Spleen (tissue), 11 donors: ENCODE measurements around the gene PRR35. TPM values are rescaled to one million over a fixed set of nuclear protein-coding genes. Genes with fewer than 3 reads are reported as not detected.

Experiments
- DNase-seq: peaks from one replicate; pipeline ENCODE4 v3.0.0-alpha.2; 2020
- H3K27ac ChIP-seq, 8 donors: fragments of 200-600 bp; sonication (generic) in 7 of 8; 1 replicate in 4 of 8; 2 replicates in 4 of 8; pipeline versions ENCODE4 v1.5.0 to v1.8.0; 2016 to 2021; ENCODE audit warnings: inconsistent platforms in 4 of 8, mild to moderate bottlenecking in 4 of 8, moderate library complexity in 1 of 8
- H3K27me3 ChIP-seq, 7 donors: fragments of 200-600 bp; sonication (generic) in 6 of 7; replicated peaks in 1 of 7; 1 replicate in 4 of 7; 2 replicates in 3 of 7; pipeline versions ENCODE4 v1.5.0 to v1.8.0; 2016 to 2021; ENCODE audit warnings: inconsistent platforms in 3 of 7, mild to moderate bottlenecking in 1 of 7
- H3K36me3 ChIP-seq, 6 donors: fragments of 200-600 bp; sonication (generic) in 5 of 6; 1 replicate in 4 of 6; 2 replicates in 2 of 6; pipeline versions ENCODE4 v1.5.0 to v1.8.0; 2016 to 2021; ENCODE audit warnings: inconsistent platforms in 2 of 6
- H3K4me1 ChIP-seq, 6 donors: fragments of 200-600 bp; sonication (generic) in 5 of 6; 1 replicate in 3 of 6; 2 replicates in 3 of 6; pipeline versions ENCODE4 v1.5.0 to v1.8.0; 2016 to 2021; ENCODE audit warnings: inconsistent platforms in 3 of 6
- H3K4me3 ChIP-seq, 8 donors: fragments of 200-600 bp; sonication (generic) in 7 of 8; 1 replicate in 4 of 8; 2 replicates in 4 of 8; pipeline versions ENCODE4 v1.5.0 to v1.8.0; 2016 to 2021; ENCODE audit warnings: inconsistent platforms in 4 of 8, mild to moderate bottlenecking in 4 of 8, moderate library complexity in 2 of 8
- H3K9me3 ChIP-seq, 8 donors: fragments of 200-600 bp; sonication (generic) in 7 of 8; 1 replicate in 4 of 8; 2 replicates in 4 of 8; pipeline versions ENCODE4 v1.5.0 to v1.8.0; 2016 to 2021; ENCODE audit warnings: inconsistent platforms in 4 of 8
- CTCF ChIP-seq, 11 experiments: fragments of 200-600 bp in 7 of 11; fragments of 450-650 bp in 4 of 11; sonication (generic) in 4 of 11; IDR thresholded peaks in 8 of 11; conservative IDR thresholded peaks in 3 of 11; 1 replicate in 7 of 11; 2 replicates in 4 of 11; pipeline versions ENCODE4 v1.4.0 to v1.8.0; 2016 to 2021; ENCODE audit warnings: antibody characterized with exemption in 11 of 11, inconsistent platforms in 4 of 11, mild to moderate bottlenecking in 1 of 11
- POLR2A ChIP-seq, 3 donors: fragments of 450-650 bp; IDR thresholded peaks; one replicate each; pipeline ENCODE4 v1.5.1; 2017; ENCODE audit warnings: antibody characterized with exemption in 3 of 3, mild to moderate bottlenecking in 1 of 3
- POLR2AphosphoS5 ChIP-seq, 3 donors: sonication (generic); formaldehyde crosslinking; IDR thresholded peaks; one replicate each; pipeline ENCODE4 v1.5.1; 2017; ENCODE audit warnings: antibody characterized with exemption in 3 of 3
- WGBS, 5 donors: extraction: QIAGEN DNeasy Blood & Tissue Kit in 3 of 5; methylation state at CpG; one replicate each; pipeline versions ENCODE4 v1.1.5 to v1.1.7; 2013 to 2018; 5-methylcytosine and 5-hydroxymethylcytosine counted together
- intact Hi-C: fragments of 100-400 bp; cut with DNase I; formaldehyde crosslinking; loops from one replicate; pipeline ENCODE4 v1.15.0; 2023; ENCODE audit warnings: low total_unique reads
- polyA plus RNA-seq, 3 donors: library from polyadenylated mRNA; stranded (reverse); fragments of 200-250 nt; gene quantifications; one replicate each; pipeline ENCODE4 v1.2.1, GENCODE V29; 2013
- total RNA-seq, 7 donors: library from RNA; depleted of rRNA in 3 of 7; stranded (reverse); fragments of >200 nt in 3 of 7; fragmentation: NEBNext Ultra II Directional in 4 of 7; extraction: Animal tissue kit (Norgen Biotek cat#: 25700) in 4 of 7; gene quantifications; one replicate each; pipeline versions ENCODE4 v1.1.0 to v1.2.1, GENCODE V29; 2016 to 2021
- donor health status: healthy with polysubstance abuse.
- donor health status: DM: no; HTN: no; CAD: no; lungs with moderate emphysema.
- donor health status: DM: no; HTN: no; CAD: no.
- donor health status: Bipolar disorder and iron deficiency.
- donor health status: healthy.
- donor health status: DM: no; HTN: no; CAD: no.
- donor health status: DM: yes; HTN: yes; CAD: no.

Gene PRR35
- total and polyA plus RNA-seq, 10 donors, result not detected

GRCh38 chr16:583815-584591, 23.8 kb downstream of the PRR35 start:
- intact Hi-C loops, result no loop called here

GRCh38 chr16:585351-585750, 25.2 kb downstream of the PRR35 start:
- TF ChIP-seq POLR2AphosphoS5 (IDR thresholded peaks at IDR 0.05), result peak; percentile 27 to 76 (median 53)
- no peak for TF ChIP-seq POLR2A (IDR thresholded peaks at IDR 0.05)
- Histone ChIP-seq H3K4me1 (peaks cover 12 to 22% (median 19%) of the 10 kb centered on the region in 6 donors), H3K4me3 (no peak overlapping the region), H3K9me3 (no peaks in the 10 kb centered on the region), H3K36me3 (peaks cover 0 to 28% (median 0%) of the 10 kb centered on the region in 6 donors), H3K27ac (no peak overlapping the region), H3K27me3 (peaks cover 0 to 9% (median 0%) of the 10 kb centered on the region in 7 donors)
- peak; percentile 78 for DNase-seq
- WGBS, 5 donors, result 35 to 48% (median 38%) methylated on average over 5 to 10 of the region's 10 CpGs
- intact Hi-C loops, result loop anchor here (5.0 kb wide), 1 partner anchor 57 kb away; the partner anchor contains the start of gene MCRIP2

More at GRCh38 chr16:583815-584591, 23.8 kb downstream of the PRR35 start:
- H3K27ac ChIP-seq, result no peak overlapping the region
- H3K9me3 ChIP-seq, result no peaks in the 10 kb centered on the region
- peaks cover 12 to 24% (median 21%) of the 10 kb centered on the region in 6 donors for H3K4me1 ChIP-seq
- peak; percentile 73 for DNase-seq
- peaks cover 0 to 34% (median 0%) of the 10 kb centered on the region in 6 donors for H3K36me3 ChIP-seq
- WGBS, 5 donors, result 45 to 81% (median 70%) methylated on average over 17 to 38 of the region's 38 CpGs
- H3K27me3 ChIP-seq, result peaks cover 0 to 9% (median 0%) of the 10 kb centered on the region in 7 donors
- no peak overlapping the region for H3K4me3 ChIP-seq
- no peak for TF ChIP-seq POLR2AphosphoS5 (IDR thresholded peaks at IDR 0.05)
- no peak for TF ChIP-seq CTCF (IDR thresholded peaks at IDR 0.05 in 8 of 11, conservative IDR thresholded peaks at IDR 0.05 in 3 of 11)
- no peak for TF ChIP-seq POLR2A (IDR thresholded peaks at IDR 0.05)

GRCh38 chr16:586047-586644, 26.0 kb downstream of the PRR35 start:
- H3K9me3 ChIP-seq, result no peaks in the 10 kb centered on the region
- no peak for DNase-seq
- 56 to 72% (median 68%) methylated on average over 15 to 16 of the region's 16 CpGs for WGBS, 5 donors
- H3K27me3 ChIP-seq, result peaks cover 0 to 9% (median 0%) of the 10 kb centered on the region in 7 donors
- no peak overlapping the region for H3K4me3 ChIP-seq
- peaks cover 0 to 20% (median 0%) of the 10 kb centered on the region in 6 donors for H3K36me3 ChIP-seq
- peaks cover 17 to 30% (median 27%) of the 10 kb centered on the region in 6 donors for H3K4me1 ChIP-seq
- no peak overlapping the region for H3K27ac ChIP-seq
- TF ChIP-seq CTCF (IDR thresholded peaks at IDR 0.05 in 8 of 11, conservative IDR thresholded peaks at IDR 0.05 in 3 of 11) (no peak), POLR2A (IDR thresholded peaks at IDR 0.05) (no peak), POLR2AphosphoS5 (IDR thresholded peaks at IDR 0.05) (peak in 2 of 3 donors; percentile 33 to 43)
- intact Hi-C loops, result loop anchor here (5.0 kb wide), 1 partner anchor 56 kb away; the partner anchor contains the start of gene MCRIP2

GRCh38 chr16:586645-587590, 26.7 kb downstream of the PRR35 start:
- no peaks in the 10 kb centered on the region for H3K9me3 ChIP-seq
- H3K27me3 ChIP-seq, result peaks cover 0 to 9% (median 0%) of the 10 kb centered on the region in 7 donors
- no peak for TF ChIP-seq CTCF (IDR thresholded peaks at IDR 0.05 in 8 of 11, conservative IDR thresholded peaks at IDR 0.05 in 3 of 11)
- no peak for TF ChIP-seq POLR2A (IDR thresholded peaks at IDR 0.05)
- peak; percentile 24 to 58 (median 36) for TF ChIP-seq POLR2AphosphoS5 (IDR thresholded peaks at IDR 0.05)
- peak; percentile 75 for DNase-seq
- peak overlapping the region in 1 of 8 donors; percentile 98 for H3K27ac ChIP-seq
- intact Hi-C loops, result loop anchor here (5.0 kb wide), 1 partner anchor 55 kb away; the partner anchor contains the start of gene MCRIP2
- WGBS, 5 donors, result 81 to 88% (median 85%) methylated on average over 14 of the region's 14 CpGs
- H3K4me1 ChIP-seq, result peaks cover 17 to 37% (median 34%) of the 10 kb centered on the region in 6 donors
- peaks cover 0 to 17% (median 0%) of the 10 kb centered on the region in 6 donors for H3K36me3 ChIP-seq
- no peak overlapping the region for H3K4me3 ChIP-seq
